ENCODE results near the gene TENT4B.

GRCh38 chr16:50166511-50167500 is 13.7 kb downstream of the TENT4B start:
- TF ChIP-seq, protein P1, sequence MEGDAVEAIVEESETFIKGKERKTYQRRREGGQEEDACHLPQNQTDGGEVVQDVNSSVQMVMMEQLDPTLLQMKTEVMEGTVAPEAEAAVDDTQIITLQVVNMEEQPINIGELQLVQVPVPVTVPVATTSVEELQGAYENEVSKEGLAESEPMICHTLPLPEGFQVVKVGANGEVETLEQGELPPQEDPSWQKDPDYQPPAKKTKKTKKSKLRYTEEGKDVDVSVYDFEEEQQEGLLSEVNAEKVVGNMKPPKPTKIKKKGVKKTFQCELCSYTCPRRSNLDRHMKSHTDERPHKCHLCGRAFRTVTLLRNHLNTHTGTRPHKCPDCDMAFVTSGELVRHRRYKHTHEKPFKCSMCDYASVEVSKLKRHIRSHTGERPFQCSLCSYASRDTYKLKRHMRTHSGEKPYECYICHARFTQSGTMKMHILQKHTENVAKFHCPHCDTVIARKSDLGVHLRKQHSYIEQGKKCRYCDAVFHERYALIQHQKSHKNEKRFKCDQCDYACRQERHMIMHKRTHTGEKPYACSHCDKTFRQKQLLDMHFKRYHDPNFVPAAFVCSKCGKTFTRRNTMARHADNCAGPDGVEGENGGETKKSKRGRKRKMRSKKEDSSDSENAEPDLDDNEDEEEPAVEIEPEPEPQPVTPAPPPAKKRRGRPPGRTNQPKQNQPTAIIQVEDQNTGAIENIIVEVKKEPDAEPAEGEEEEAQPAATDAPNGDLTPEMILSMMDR (IDR thresholded peaks at IDR 0.05 in 2 of 3, conservative IDR thresholded peaks at IDR 0.05 in 1 of 3; ENCODE audit: borderline replicate concordance in 1 of 3, insufficient read depth in 1 of 3, low read depth in 2 of 3, low read length in 2 of 3): no peak
- TF ChIP-seq, protein P2, sequence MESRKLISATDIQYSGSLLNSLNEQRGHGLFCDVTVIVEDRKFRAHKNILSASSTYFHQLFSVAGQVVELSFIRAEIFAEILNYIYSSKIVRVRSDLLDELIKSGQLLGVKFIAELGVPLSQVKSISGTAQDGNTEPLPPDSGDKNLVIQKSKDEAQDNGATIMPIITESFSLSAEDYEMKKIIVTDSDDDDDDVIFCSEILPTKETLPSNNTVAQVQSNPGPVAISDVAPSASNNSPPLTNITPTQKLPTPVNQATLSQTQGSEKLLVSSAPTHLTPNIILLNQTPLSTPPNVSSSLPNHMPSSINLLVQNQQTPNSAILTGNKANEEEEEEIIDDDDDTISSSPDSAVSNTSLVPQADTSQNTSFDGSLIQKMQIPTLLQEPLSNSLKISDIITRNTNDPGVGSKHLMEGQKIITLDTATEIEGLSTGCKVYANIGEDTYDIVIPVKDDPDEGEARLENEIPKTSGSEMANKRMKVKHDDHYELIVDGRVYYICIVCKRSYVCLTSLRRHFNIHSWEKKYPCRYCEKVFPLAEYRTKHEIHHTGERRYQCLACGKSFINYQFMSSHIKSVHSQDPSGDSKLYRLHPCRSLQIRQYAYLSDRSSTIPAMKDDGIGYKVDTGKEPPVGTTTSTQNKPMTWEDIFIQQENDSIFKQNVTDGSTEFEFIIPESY (IDR thresholded peaks at IDR 0.05; ENCODE audit: extremely low read depth, insufficient replicate concordance, low read length): no peak
- no peak for TF ChIP-seq EZH2 (IDR thresholded peaks at IDR 0.05)
- no peak for TF ChIP-seq POLR2AphosphoS5 (IDR thresholded peaks at IDR 0.05; ENCODE audit: low read depth, low read length)
- no peak for TF ChIP-seq EZH2phosphoT487 (IDR thresholded peaks at IDR 0.05; ENCODE audit: borderline replicate concordance)
- no peak for TF ChIP-seq JUND (IDR thresholded peaks at IDR 0.05)
- no peak for TF ChIP-seq POLR2A (IDR thresholded peaks at IDR 0.05; ENCODE audit: borderline replicate concordance, extremely low read depth, insufficient read depth, insufficient read length)
- no peak for TF ChIP-seq CEBPB (IDR thresholded peaks at IDR 0.05; ENCODE audit: low read depth)
- no peak for TF ChIP-seq MAX (IDR thresholded peaks at IDR 0.05)
- TF ChIP-seq, protein P3, sequence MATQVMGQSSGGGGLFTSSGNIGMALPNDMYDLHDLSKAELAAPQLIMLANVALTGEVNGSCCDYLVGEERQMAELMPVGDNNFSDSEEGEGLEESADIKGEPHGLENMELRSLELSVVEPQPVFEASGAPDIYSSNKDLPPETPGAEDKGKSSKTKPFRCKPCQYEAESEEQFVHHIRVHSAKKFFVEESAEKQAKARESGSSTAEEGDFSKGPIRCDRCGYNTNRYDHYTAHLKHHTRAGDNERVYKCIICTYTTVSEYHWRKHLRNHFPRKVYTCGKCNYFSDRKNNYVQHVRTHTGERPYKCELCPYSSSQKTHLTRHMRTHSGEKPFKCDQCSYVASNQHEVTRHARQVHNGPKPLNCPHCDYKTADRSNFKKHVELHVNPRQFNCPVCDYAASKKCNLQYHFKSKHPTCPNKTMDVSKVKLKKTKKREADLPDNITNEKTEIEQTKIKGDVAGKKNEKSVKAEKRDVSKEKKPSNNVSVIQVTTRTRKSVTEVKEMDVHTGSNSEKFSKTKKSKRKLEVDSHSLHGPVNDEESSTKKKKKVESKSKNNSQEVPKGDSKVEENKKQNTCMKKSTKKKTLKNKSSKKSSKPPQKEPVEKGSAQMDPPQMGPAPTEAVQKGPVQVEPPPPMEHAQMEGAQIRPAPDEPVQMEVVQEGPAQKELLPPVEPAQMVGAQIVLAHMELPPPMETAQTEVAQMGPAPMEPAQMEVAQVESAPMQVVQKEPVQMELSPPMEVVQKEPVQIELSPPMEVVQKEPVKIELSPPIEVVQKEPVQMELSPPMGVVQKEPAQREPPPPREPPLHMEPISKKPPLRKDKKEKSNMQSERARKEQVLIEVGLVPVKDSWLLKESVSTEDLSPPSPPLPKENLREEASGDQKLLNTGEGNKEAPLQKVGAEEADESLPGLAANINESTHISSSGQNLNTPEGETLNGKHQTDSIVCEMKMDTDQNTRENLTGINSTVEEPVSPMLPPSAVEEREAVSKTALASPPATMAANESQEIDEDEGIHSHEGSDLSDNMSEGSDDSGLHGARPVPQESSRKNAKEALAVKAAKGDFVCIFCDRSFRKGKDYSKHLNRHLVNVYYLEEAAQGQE (IDR thresholded peaks at IDR 0.05; ENCODE audit: low read depth): no peak

Data from HCT116 (cell line).